Measurements from ENCODE around the gene HDAC7. TPM values are rescaled to one million over a fixed set of nuclear protein-coding genes. Genes with fewer than 3 reads are reported as not detected.

The HDAC7 gene
- polyA plus RNA-seq, 1 experiment = 67.0 TPM

GRCh38 chr12:47778881-47779280 is 40.8 kb downstream of the HDAC7 start:
- Histone ChIP-seq H3K27me3 (ENCODE audit: control insufficient read depth, insufficient read depth, low read length) (no peaks in the 10 kb centered on the region), H3K36me3 (ENCODE audit: control insufficient read depth, insufficient read depth, low read length) (peaks cover 16% of the 10 kb centered on the region), H3K4me3 (ENCODE audit: low read depth, low read length) (no peak overlapping the region)
- no peak for TF ChIP-seq CTCF (IDR thresholded peaks at IDR 0.05; ENCODE audit: insufficient read depth, low read depth, low read length)
- POLR2A ChIA-PET = interaction anchor here (1.0 kb wide), 2 partner anchors 22 to 42 kb away, joined by 3 read pairs; no protein-coding TSS in a partner anchor
- no peak for DNase-seq (ENCODE audit: low read depth)
- CTCF ChIA-PET = interaction anchor here (0.9 to 19.2 kb wide), 18 partner anchors 11 to 73 kb away, joined by 3 to 454 read pairs (median 6); partner anchors contain the start of genes ENDOU, RAPGEF3 and RPAP3

DNA sequence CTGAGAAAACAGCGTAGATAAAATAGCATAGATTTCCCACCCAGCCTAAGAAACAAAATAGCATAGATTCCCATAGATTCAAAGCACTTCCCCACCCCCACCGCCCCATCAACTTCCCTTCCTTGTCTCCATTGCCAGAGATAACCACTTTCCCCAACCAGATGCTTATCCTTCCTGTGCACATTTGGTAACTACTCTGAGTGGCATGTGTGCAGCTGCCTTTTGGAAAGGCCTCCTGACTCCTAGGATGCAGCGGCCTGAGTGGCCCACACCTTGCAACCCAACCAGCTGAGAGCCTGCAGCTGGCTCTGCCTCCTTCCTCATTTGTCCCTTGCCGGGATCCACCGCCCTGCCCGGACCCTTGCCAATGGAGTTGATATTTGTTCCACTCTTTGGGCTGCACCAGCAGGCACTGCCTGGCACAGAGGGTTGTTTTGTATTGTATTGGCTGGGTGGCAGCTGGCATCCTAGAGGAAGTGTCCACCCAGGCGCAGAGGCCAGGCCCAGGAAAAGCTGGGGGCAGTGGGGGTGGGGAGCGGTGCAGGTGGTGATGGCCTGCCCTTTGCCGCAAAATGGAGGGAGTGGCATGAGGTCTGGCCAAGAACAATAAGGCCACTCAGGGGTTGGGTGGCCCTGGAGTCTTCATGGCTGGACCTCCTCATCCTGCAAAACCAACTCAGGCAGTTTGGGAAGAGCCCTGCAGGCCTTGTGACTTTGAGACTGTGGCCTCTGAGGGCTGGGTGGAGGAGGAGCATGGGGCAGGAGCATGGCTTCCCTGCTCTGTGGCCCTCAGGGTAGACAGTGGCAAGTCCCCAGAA is 41.8 kb downstream of the HDAC7 start:
- CTCF ChIA-PET = interaction anchor here (0.8 to 19.2 kb wide), 10 partner anchors 10 to 70 kb away, joined by 3 to 454 read pairs (median 41); partner anchors contain the start of genes ENDOU and RAPGEF3
- H3K27me3 ChIP-seq (ENCODE audit: control insufficient read depth, insufficient read depth, low read length) = no peaks in the 10 kb centered on the region
- H3K4me3 ChIP-seq (ENCODE audit: low read depth, low read length) = no peak overlapping the region
- no peak for DNase-seq (ENCODE audit: low read depth)
- H3K36me3 ChIP-seq (ENCODE audit: control insufficient read depth, insufficient read depth, low read length) = peaks cover 7% of the 10 kb centered on the region
- POLR2A ChIA-PET = no interaction called here
- TF ChIP-seq CTCF (IDR thresholded peaks at IDR 0.05; ENCODE audit: insufficient read depth, low read depth, low read length) = no peak

DNA sequence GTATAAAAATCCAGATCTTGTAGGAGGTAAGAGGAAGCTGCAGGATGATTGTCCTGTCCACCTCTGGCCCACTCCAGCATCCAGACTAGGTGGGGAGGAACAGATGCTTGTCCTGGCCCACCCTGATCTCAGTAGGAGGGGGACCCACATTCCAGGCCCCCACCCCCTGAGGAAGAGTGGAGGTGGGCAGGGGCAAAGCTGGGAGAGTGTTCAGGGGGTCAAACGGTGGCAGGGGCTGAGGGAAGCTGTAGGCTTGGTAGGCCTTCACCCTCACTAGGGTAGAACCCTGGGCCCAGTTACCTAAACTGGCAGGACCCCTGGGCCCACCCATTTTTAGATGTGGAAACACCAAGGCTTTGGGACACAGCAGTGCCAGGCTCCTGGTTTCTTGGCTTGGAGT is 42.6 kb downstream of the HDAC7 start:
- ChIA-PET POLR2A (no interaction called here), CTCF (interaction anchor here (0.8 to 19.2 kb wide), 9 partner anchors 9 to 172 kb away, joined by 3 to 454 read pairs (median 33); partner anchors contain the start of genes ENDOU and RAPGEF3)
- Histone ChIP-seq H3K27me3 (ENCODE audit: control insufficient read depth, insufficient read depth, low read length) (no peaks in the 10 kb centered on the region), H3K36me3 (ENCODE audit: control insufficient read depth, insufficient read depth, low read length) (peaks cover 5% of the 10 kb centered on the region), H3K4me3 (ENCODE audit: low read depth, low read length) (no peak overlapping the region)
- TF ChIP-seq CTCF (IDR thresholded peaks at IDR 0.05; ENCODE audit: insufficient read depth, low read depth, low read length) = no peak
- DNase-seq (ENCODE audit: low read depth) = no peak

GRCh38 chr12:47776471-47777143 is 43.1 kb downstream of the HDAC7 start:
- TF ChIP-seq CTCF (IDR thresholded peaks at IDR 0.05; ENCODE audit: insufficient read depth, low read depth, low read length) = no peak
- peaks cover 2% of the 10 kb centered on the region; the same call in 1 of the 2 replicates for H3K36me3 ChIP-seq (ENCODE audit: control insufficient read depth, insufficient read depth, low read length)
- CTCF ChIA-PET = interaction anchor here (0.8 to 19.2 kb wide), 10 partner anchors 9 to 173 kb away, joined by 3 to 454 read pairs (median 20); partner anchors contain the start of genes ENDOU and RAPGEF3
- POLR2A ChIA-PET = no interaction called here
- H3K4me3 ChIP-seq (ENCODE audit: low read depth, low read length) = no peak overlapping the region
- no peak for DNase-seq (ENCODE audit: low read depth)
- no peaks in the 10 kb centered on the region; the same call in 1 of the 2 replicates for H3K27me3 ChIP-seq (ENCODE audit: control insufficient read depth, insufficient read depth, low read length)
